ENCODE measurements around the gene ZNF500.

The ZNF500 gene

DNA sequence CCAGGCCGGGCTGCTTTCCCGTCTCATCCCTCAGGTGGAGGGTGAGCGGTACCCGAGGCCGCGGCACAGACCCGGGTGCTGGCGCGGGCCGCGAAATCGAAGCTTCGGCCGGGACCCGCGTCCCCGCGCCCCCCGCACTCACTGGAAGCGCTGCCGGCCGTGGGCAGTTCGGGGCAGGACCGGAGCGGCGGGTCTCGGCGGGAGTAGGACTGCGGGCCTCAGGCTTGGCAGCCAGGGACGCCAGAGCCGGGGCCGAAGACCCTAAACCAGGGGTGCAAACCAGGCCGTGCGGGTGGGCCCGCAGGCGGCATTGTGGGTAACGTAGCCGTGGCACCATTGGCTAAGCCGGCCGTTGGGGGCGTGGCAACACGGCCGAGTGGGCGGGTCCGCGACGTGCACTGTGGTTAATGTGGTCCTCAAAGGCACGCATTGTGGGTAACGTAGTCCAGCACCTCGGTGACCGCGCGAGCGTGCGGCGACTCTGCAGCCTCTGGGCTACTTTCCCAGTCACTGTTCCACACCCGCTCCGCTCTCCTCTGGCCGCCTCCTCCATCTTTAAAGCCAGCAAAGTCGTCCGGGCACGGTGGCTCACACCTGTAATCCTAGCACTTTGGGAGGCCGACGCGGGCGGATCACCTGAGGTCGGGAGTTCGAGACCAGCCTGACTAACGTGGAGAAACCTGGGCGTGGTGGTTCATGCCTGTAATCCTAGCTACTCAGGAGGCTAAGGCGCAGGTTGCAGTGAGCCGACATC lies at the start of gene ZNF500:
Gene ZNF500, minus strand, starts transcription at position 288 of the 754 bp plus-strand sequence. CDS start 1,184 bp downstream, outside the sequence.
- DNase-seq: peak; percentile 93

DNA sequence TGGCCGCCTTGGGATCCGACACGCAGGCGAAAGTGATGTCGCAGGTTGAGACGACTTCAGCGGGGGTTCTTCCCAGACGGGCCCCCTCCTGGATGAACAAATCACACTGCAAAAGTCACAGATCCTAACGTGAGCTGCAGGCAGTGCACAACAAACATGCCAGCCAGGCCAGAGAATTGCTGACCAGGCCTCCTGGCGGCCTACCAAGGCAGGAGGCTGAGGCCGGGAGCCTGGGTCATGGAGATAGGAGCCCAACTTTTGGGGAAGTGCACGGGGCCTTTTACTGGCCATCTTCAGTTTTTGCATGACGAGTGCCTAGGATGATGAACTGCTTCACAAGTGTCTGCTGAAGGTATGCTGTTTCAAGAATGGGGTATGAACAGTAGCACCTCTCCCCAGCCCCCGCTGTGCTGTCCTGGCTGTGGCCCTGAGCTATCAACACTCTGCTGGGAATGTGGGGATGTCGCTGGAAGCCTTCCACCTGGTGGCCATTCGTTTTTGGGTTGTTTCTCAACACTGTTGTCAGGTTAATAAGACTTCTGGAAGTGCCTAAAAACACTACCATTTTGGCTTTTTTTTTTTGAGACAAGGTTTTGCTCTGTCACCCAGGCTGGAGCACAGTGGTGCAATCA lies 47.7 kb upstream of the ZNF500 start:
- DNase-seq: no peak

DNA sequence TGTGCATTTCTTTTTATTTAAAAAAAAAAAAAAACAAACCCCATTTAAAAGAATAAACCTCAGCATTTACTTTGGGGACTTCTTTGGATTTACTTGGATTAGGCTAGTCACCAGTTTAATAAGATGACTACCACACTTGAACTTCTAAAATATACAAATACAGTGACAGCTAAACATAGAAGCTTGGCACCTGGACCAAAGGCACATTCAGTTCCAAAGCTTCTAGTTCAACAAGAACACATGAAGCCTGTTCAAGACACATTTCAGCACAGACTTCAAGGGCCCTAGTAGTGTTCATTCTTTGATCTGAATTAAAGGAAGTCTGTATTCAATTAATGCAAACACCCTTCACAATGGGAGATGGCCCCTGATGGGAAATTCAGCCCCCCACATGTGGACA lies 47.1 kb upstream of the ZNF500 start:
- no peak for DNase-seq

DNA sequence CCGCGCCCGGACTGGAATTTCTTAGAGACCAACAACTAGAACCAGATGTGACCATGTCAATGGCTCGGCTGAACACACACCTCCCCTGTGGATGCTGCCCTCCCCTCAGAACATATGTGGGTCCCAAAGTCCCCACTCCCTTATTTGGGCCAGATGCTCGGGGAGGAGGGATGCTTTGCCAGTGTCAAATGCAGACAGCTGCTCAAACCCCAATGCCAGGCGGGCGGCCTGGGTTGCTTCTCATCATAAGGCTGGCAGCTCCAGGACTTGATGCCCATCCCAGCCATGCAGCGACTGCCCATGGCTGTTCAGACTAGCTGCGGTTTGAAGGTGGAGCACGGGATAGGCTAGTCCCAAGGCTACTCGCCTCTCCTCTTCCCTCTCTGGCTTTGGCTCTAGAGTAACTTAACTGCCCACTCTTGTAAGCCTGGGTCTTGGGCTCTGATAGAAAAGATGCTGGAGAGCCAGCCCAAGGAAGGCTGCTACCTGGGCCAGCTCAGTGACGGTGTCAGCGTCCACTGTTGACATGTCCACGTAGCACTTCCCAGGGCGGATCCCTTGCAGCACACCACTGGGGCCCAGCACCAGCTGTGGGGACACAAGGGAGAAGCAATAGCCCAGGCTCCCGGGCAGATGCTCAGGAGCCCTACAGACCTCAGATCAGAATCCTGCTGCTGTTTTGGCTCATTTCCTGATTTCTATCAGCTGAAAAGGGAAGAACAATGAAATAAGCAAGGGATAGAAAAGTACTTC lies 46.5 kb upstream of the ZNF500 start:
- DNase-seq: no peak

DNA sequence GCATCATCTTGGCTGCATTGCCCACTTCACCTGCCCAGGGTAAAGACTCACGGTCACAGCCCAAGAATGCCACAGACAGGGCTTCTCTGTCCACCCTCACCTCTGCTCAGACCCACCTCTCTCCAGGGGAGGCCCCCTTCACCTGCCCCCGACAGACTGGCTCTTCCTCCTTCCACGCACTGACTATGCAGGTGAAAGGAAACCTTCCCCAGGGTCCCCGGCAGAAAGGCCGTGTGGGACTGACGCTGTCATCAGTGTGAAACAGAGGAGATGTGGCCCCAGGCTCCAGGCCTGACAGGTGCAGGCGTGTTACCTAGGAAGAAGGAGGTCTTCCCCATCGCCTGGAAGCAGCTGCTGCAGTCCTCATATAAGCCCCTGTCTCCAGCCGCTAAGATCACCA lies 44.8 kb upstream of the ZNF500 start:
- DNase-seq: no peak

DNA sequence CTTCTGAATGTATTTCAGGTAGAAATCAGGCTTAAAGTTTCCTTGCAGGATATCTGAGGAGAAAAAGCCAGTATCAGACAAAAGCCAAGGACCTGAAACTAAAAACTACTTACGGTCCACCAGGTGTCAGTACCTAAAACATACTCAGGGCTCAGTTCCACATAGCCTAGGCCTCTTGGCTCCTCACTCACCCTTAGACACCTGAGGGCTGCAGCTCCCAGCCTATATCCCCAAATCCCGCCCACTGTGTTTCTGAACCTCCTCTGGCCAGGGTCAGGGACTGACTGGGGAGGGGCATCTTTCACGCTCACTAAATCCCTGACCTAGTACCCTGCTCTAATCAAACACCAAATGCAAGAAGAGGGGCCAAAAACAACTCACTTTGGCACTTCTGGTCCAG lies 44.3 kb upstream of the ZNF500 start:
- no peak for DNase-seq

DNA sequence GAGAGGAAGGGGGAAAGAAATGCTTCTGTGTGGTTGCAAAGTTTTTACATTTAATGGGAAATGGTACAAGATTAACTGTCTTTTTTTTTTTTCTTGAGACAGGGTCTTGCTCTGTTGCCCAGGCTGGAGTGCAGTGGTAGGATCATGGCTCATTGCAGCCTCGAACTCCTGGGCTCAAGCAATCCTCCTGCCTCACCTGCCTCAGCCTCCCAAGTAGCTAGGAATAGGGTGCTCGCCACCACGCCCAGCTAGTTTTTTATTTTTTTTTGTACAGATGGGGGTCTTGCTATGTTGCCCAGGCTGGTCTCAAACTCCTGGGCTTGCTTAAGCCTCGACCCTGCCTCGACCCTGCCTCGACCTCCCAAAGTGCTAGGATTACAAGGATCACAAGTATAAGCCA lies 39.3 kb upstream of the ZNF500 start:
- no peak for DNase-seq

DNA sequence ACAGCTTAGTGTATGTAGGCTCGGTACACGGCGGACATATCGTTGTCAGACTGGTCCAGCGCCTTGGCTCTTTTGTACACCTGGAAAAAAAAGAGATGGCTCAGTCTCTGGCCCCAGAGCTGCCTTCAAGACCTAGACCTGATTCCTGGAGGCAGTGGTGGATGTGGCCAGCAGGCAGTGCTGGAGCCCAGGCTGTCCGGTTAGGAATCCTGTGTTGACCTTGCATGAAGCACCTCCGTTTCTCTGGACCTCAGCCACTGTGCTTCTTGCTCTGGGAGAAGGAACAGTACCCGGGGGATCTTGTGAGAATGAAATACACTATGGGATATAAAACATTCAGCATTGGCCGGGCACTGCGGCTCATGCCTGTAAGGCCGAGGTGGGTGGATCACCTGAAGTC lies 38.3 kb upstream of the ZNF500 start:
- DNase-seq: no peak

DNA sequence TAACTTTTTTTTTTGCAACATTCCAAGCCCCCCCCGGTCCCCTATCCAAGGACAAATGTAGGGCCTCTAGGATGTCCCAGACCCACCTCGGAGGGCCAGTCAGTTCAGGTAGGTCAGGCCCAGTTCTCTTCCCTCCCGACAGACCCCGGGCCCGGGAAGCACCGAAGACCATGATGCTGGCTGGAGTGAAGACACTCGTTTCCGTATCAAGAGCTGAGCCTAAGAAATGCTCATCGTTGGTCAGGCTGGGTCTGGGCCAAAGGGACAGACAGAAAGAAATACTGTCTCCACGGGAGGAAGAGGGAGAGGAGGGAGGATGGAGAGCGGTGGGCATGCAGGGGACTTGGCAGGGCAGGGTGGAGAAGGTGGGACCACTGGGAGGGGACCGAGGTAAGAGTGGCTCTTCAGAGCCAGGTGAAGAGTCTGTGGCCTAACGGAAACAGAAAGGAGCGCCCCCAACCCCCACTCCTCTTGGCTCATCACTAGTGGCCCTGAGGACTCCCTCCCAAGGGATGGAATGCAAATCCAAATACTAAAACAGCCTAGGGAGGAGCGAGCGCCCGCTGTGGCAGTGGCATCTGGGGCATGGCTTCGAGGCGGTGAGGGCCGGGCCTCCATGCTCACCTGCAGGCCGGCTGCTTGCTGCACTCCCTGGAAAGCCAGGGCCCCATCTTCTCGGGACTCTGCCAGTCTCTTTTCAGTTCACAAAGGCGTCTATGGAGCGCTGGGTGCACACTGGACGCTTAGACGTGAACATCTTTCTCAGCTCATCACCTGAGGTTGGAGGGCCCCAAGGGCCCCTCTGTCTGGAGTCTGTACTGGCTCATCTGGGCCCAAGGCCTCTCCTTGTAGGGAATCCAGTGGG lies 37.2 kb upstream of the ZNF500 start:
- no peak for DNase-seq

DNA sequence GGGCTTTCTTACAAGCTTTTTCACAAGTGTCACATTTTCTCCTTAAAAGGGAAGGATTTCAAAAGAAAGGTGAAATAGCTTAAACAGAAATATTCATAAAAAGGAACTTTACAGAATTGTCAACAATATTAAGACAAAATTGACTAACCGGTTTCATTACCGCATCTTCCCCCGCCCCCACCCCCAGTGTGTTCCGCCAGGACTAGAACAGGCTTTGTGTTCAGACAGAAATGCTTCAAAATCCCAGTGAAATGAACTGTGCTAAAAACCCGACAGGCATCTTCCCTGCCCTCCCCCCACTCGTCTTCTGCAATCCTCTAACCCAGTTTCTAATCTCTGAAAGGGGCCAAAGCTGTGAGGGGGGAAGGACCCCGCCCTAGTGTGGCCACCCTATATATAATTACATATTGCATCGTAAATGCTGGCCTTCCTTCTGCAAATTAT lies 36.5 kb upstream of the ZNF500 start:
- DNase-seq: no peak

DNA sequence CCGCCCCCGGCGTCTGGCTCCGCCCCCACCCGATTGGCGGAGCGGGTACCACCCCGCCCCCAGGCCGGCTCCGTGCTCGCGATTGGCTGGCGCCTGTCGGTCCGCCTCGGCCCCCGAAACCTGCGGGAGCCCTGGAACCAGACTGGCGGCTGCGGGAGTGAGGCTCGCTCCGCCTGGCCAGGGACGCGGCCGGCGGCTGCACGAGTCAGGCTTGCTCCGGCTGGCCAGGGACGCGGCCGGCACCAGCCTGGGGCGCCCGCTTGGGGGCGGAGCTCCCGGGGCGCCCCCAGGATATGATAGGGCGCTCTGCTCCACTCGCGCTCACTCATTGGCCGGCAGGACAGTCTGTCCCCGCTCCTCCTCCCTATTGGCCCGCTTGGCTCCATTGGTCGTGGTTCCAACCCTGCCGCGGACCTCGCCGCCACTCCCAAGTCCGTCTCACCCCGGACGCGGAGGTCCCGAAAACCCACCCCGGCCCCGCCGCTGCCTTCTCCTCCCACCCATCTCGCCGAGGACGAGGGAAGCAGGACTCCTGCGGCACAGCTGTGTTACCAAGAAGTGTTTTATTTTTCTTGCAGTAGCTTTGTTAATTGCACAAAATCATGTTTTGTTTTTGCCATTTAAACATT lies 35.8 kb upstream of the ZNF500 start:
- DNase-seq: peak; percentile 78

DNA sequence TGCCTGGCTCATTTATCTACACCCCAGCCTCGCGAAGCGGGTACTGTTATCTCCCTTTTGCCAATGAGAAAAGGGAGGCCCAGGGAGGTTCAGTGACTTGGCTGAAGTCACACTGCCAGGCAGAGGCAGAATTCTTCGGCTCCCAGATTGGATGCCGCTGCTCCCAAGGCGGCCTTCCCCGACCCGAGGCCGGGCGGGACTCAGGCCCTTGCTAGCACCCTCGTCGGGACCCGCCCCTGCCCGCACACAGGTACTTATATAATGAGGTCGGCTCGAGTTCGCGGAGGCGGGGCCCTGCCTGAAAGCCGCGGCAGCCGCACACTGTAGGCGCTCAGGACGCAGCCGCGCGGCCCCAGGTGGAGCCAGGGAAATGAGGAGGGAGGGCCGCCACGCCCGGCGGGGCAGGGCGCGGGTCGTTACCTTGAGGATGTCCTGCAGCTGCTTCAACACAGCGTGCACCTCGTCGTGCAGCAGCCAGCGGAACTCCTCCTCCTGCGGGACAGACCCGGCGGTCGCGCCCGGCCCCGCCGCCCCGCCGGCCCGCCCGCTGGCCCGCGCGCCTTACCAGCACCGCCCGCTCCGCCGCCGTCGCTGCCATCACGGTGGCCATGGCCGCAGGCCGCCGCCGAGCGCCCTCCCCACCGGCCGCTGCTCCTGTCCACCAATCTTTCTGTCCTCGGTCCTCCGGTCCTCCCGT lies 35.1 kb upstream of the ZNF500 start, which contains the start of gene ROGDI:
Gene ROGDI, minus strand, starts transcription at position 672 of the 697 bp plus-strand sequence. Its CDS starts 62 bp downstream, at position 610.
- DNase-seq: peak; percentile 69

DNA sequence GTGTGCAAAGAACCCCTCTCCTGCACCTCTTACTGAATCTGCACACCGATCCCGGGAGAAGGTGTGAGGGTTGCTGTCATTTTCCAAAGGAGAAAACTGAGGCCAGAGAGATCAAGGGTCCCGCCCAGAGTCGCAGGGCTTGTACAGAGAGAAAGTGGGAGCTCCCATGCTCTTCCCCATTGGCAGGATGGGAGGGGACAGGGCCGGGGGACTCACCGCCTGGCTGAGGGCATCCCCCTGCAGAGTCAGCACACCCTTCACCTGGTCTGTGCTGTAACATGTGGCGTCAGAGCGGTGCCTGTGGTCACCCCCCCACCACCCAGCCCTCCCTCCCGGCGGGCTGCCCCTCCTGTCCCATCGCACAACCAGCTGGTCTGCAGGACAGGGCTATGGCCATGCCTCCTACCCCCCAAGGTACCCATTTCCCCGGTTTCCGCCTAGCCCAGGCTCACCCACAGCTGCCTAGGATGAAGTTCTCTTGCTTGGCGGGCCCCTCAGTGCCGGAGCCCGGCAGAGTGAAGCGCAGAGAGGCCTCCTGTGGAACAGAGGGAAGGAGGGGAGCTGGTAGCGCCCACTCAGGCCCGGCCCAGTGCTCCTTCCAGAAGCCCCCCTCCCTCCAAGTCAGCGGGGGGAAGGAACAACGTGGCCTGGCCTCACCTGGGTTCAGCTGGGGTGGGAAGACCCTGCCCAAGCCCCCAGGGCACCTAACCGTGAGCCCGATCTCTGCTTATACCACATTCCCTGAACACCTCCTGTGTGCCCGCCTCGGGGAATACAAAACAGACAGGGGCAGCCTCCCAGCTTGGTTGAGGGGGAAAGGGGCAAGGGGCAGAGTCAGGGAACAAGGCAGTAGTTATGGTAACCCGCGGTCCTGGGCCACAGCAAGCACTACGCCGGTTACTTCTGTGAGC lies 34.3 kb upstream of the ZNF500 start:
- no peak for DNase-seq

DNA sequence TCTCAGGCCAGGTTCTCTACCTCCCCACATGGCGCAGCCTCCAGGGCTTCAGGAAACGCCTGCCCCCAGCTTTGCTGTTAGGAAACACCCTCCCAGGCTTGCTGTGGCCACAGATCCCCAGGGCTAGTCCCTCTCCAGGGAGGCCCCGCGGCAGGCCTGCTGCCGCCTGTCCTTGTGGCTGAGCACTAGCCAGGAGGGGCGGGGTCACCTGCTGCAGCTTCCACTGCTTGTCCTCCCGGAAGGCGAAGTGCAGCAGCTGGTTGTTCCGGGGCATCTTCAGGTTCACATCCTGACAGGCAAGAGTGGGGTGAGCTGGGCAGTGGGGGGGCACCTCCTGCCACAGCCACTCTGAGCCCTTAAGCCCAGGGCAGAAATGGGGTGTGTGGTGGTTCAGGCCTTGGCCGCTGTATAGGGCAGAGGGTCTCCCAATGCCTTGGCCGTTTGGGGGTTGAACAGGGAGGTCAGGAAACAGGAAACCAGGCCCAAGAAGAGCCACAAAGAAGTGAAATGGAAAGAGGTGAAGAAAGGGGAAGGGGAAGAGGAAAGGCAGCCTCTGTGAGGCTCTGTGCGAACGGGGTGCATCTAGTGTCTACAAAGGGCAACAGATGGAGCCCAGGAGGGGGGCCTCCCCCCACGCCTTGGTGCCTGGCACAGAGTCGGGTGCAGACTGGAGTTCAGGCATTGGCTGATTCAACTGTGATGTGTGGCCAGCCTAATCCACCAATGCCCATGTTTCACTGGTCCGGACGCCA lies 33.5 kb upstream of the ZNF500 start:
- no peak for DNase-seq

DNA sequence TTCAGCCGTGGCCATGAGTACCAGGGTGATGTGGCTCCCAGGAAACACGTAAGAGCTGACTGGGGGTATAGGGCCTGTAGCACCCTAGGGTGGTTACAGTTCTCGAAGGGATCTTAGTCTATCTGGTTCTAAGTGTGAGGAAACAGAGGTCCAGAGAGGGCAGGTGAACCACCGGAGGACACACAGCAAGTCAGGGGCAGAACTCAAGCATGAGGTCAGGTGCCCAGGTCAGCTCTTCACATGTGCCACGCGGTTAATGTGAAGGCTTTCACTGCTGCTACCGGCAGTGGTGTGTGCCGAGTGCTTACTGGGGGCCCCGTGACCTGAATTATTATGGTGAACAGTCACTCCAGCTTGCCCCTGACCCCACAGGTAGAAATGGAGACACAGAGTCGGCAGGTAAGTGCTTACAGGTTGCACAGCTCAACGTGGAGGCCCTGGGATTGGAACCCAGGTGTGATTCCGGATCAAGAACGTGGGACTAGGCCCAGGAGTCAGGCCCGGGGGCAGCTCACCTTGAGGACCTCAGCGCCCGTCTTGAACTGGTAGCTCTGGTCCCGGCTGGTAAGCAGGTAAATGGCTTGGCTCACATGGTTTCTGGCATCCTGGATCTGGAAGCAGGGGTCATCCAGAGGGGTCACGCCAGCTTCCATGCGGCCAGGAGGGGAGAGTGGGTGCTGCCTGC lies 32.4 kb upstream of the ZNF500 start:
- DNase-seq: no peak

DNA sequence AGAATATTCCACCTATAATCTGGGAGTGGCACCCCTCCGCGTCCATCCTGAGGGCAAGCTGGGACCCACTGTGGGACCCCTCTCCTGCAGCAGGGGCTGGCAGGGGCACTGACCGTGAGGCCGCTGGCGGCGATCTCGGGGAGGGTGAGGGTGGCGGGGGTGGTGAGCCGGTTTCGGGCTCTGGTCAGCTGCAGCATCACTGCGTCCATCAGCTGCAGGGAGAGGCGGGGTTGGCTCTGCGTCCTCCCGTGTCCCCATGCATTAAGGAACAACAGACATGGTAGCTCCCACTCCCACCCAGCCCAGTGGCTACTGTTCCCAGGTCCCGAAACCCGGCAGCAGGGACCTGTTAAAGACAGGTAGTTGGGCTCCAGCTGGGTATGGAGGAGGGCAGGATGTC lies 31.5 kb upstream of the ZNF500 start:
- no peak for DNase-seq

DNA sequence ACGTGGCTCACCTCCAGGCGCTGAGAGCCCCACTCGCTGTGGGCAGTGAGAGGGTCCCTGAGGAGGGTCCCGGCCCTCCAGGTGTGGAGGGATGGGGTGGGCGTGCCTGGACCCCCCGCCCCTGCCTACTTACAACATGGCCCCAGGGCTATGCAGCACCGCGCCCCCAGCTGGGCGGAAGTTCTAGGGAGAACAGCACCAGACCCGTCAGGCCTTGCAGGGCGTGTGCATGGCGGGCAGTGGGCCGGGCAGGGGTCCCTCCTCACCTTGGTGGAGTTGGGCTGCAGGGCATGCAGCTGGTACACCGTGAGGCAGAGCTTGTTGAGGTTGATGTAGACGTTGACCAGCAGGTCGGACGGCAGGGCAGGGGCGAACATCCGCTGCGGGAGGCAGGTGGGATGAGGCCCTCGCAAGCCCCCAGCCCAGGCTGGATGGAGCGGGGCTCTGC lies 30.9 kb upstream of the ZNF500 start:
- DNase-seq: no peak

DNA sequence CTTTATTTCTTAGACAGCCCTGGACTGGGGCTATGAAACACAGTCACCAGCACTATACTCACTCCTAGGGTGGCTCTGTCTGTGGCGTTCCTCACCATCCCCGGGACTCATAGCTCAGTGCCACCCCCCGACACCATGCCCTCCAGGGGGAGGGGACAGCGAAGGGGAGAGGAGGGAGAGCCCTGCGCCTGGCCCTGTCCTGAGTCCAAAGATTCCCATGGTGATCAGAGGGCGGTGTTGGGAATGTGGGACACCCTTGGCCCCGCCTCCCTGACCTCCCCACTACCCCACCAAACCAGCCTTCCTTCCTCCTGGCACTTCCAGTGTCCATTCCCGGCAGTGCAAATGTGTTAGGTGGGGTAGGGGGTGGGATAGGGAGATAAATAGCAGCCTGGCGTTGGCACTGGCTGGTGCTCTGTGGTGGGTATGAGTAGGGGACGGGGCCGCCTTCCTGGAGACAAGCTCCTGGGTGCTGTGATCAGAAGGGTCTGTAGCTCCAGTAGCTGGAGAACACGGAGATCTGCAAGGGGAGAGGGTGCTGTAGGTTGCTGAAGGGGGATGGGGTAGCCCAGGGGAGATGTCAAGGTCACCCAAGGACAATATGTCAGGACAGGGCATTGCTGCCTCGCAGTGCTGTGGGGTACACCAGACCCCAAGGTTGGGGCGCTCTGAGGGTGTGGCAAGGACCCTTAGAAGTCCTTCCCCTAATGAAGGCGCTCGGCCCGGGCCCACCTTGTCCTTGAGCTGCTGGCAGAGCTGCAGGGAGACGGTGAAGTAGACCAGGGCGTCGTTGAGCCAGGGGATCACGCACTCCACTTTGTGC lies 30.2 kb upstream of the ZNF500 start:
- no peak for DNase-seq

Measured in activated CD4-positive, alpha-beta T cell treated with anti-CD3 and anti-CD28 coated beads for 1 hour (primary cell).